ENCODE measurements around the gene ST13.
A peak's percentile ranks its signal among the peaks of the same experiment; 100 is the strongest.
"Not testable (repeated sequence)": the region's sequence is repeated elsewhere in the genome, so short reads cannot be mapped to it uniquely, and the experiment has no call there.

ST13 gene

DNA sequence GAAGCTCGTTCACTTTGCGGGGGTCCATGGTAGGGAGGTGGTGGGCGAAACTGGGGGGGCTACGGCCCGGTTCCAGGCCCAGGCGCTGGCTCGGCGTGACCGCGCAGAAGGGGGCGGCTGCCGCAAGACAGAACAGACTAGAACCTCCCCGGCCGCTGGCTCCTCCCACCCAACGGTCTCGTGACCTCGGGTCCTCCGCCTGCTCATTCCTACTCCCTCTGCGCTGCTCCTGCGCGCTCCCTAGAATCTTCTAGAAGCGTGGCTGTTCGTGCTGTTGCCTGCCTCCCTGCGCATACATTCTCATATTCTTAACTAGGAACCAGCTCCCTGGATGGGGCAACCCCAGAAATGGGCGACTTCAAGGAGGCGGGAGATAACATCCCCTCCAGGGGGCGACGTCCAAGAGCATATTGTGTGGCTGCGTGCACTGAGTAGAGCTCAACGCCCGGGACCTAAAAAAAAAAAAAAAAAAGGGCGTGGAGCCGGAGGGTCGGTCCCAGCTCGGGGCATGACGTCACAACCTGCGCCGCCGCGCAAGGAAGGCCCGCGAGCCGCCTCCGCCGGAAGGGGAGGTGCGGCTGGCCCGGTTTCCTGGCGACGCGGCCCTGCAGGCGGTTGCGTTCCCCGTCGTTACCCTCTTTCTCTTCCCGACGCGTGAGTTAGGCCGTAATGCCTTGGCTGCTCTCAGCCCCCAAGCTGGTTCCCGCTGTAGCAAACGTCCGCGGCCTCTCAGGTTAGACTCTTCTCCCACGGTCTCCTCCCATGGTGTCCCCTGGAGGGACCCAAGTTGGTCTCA, at the start of gene ST13, which contains the start of gene XPNPEP3:
Gene ST13 (minus strand): TSS at position 127 of the 796 bp plus-strand sequence. CDS start 99 bp downstream, at position 28.
Gene XPNPEP3 (plus strand): TSS at position 636 of the 796 bp plus-strand sequence. CDS start 34 bp downstream, at position 670.
- peak; percentile 98 for DNase-seq

- DNase-seq, result no peak
Observed at GRCh38 chr22:40904101-40904500, 47.7 kb upstream of the ST13 start.

- peak; percentile 70 for DNase-seq
Observed at GRCh38 chr22:40898850-40899357, 42.5 kb upstream of the ST13 start.

DNA sequence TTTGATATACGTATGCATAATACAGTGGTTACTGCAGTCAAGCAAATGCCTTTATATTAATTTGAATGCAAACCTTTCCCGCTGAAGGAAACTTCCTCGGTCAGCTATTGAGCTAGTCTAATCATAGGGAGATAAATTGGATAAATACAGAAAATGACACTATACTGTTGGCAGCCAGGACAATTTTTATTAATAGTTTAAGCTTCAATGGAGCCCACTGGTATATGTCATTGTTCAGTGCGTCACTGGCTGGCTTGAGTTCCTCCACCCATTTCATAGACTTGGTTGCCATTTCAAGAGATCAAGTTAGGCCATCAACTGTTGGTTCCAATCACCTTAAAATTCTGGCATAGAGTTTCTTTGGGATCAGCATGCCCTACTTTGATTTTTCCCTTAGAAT, 38.0 kb upstream of the ST13 start:
- DNase-seq, result no peak

DNA sequence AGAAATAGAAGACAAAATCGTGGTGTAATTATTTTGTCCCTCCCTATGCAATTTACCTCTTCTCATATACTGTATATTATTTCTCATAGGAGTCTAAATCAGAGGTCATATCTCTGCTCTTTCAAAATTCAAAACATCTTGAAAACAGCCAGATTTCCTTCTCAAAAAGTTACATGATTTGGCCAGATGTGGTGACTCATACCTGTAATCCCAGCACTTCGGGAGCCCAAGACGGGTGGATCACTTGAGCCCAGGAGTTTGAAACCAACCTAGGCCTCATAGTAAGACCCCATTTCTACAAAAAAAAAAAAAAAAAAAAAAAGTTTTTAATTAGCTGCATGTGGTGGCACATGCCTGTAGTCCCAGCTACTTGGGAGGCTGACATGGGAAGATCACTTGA, 34.4 kb upstream of the ST13 start:
- DNase-seq, result no peak

- no peak for DNase-seq
Observed at GRCh38 chr22:40889116-40889515, 32.7 kb upstream of the ST13 start.

DNA sequence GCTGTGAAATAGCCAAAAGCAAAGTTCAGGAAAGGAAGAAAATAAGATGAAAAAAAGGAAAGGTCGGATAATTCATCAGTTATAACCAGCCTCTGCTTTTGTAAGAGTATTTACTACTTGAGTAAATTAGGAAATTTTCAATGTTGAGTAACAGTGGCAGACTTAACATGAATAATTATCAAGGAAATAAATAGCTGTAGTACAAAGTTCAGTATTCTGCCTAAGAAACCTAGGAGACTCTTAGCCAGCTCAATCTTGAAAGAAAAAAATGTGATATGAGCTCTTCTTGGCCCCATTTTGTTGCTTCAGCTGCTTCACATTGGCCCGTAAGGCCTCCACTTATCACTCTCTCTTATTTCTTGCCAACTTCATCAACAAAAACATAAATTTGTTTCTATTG, 22.5 kb upstream of the ST13 start:
- no peak for DNase-seq

DNA sequence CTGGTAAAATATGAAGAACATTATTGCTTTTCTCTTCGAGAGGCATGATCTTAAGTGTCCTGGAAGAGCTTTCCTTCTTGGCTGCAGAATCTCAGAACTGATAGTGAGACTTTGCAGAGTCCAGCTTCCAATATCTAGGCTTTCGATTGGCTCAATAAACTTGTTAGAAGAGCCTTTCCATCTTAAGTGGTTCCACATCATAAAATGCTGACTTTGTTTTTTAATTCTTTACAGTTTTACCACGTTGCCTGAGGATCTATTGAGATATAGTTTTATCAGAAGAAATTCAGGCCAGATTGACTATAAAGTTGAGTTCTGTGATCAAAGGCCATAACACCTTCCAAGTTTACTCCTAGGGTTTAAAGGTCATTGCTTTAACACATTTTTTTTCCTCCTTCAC, 21.0 kb upstream of the ST13 start:
- no peak for DNase-seq

- DNase-seq, result no peak
Observed at GRCh38 chr22:40876907-40877306, 20.5 kb upstream of the ST13 start.

- no peak for DNase-seq
Observed at GRCh38 chr22:40875111-40875510, 18.7 kb upstream of the ST13 start.

DNA sequence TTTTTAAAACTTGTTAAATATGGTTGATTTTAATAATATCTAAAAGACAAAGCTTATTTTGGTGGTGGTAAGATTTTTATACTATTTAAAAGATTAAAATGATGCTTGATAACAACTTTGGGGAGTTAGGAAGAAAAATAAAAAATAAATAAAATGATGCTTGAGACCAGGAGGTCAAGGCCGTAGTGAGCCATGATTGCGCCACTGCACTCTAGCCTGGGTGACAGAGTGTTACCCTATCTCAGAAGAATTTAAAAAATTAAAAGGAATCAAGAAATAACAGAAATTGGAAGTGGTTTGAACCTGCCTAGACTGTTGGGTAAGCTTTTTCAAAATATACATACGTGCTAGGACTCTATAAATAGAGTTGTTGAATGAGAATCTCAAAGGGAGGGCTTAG, 17.6 kb upstream of the ST13 start:
- DNase-seq, result no peak

- DNase-seq, result not testable (repeated sequence)
Observed at GRCh38 chr22:40868379-40868778, 11.9 kb upstream of the ST13 start.

DNA sequence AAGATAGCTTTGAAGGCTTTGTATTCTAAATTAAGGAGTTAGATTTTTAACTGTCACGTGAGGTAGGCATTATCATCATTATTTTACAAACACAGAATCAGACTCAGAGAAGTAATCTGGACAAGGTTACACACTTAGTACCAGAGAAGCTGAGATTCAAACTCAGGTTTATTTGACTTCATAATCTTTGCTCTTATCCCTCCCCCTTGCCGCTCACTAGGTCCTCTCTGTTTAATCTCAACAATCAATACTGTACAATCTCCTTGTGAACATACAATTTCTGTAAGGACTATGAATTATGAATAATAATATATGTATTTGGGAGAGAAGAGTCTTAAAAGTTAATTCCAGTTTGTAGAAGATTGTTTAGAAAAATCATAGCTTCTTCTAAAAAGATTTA, 10.7 kb upstream of the ST13 start:
- no peak for DNase-seq

- no peak for DNase-seq
Observed at GRCh38 chr22:40862537-40862936, 6.1 kb upstream of the ST13 start.

GRCh38 chr22:40862013-40862412, 5.6 kb upstream of the ST13 start, which contains the start of gene DNAJB7:
Gene DNAJB7, minus strand, starts transcription at chr22:40862113. Its CDS starts 119 bp downstream, at chr22:40861994.
- DNase-seq, result no peak

GRCh38 chr22:40857309-40857855, 943 bp upstream of the ST13 start:
- DNase-seq, result no peak

DNA sequence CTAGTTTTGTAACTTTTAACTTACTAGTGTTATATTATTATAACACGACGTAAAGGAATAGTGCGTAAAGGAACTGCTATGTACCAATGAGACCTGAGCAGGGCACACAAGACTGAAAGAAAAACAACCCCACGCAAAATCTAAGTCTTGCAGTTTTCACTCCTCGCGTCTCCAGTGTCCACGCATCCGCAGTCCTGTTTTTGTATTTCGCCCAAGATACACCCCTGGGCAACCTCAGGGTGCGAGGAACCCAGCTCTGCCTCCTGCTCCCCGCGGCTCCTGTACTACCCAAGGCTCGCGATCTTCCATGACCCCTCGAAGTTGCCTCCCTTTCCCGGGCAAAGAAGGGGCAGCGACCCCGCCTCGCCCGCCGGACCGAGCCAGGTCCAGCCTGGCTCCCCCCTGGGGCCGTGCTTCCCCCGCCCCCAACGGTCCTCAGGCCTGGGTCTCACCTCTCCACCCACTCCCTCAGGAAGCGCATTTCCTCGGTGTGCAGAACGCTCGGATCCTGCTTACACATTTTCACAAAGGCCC, 393 bp downstream of the ST13 start:
- peak; percentile 74 for DNase-seq

DNA sequence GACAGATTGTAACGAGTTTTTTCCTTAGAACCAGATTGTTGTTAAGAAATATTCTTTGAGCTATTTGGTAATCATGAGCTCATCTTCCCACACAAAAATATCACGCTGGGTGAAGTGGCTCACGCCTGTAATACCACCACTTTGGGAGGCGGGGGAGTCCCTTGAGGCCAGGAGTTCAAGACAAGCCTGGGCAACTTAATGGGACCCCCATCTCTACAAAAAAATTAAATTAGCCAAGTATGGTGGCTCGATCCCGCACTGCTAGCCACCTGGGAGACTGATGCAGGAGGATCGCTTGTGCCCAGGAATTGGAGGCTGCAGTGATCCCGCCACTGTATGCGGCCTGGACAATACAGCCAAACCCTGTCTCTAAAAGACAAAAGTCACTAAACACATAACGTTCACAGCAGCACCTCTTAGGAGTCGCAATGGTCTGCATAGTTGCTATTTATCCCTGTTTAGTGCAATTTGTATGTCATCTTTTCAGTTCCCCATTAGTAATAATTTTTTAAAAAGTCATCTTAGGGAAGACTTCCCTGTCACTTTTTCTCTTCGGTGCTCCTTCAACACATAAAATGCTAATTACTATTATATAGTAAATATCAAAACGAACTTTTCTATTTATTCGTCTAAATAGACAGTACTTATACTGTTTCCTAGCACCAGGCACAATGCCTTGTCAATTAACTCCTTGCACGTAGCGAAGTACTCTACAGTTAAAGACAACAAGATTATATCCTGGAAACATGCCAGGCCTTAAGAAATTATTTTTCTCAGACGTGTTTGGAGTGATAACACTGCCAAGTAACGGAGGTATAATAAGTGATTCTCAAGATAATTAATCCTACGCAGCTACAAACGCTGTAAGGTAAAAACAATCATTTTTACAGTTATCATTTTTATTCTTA, 1.1 kb downstream of the ST13 start:
- peak; percentile 52 for DNase-seq

DNA sequence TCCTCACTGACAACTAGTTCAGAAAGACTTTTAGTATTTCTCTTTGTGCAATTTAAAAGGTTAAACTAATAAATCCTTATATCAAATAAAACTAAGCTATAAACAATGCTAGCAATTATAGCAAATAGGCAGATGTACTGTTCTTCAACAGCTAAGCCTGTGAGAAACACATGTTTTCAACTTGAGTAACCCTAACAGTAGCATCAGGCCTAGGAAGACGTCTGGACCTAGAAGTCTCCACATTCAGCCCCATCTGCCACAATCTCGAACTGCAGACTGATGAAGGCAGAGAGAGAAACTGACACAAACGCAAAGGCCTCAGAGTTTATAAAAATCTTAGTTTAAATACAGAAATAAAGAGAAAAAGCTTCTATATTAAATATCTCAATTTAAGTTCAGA, 2.5 kb downstream of the ST13 start:
- no peak for DNase-seq

DNA sequence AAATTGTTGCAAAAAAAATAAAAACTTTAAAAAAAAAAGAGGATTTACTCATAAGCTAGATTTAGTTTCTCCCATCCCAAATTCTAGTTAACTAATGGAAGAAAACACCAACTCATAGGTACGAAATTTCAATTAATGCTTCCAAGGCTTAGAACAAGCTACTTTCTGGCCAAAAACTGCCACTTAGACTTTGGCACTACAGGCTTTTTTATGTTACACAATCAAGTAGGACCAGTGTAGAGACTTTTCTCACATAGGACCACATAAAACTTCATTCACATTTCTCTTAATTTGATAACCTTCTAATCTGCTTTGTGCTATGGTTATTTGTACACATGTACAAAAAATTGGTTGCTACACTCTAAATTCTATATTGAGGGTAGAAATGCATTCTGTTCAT, 3.1 kb downstream of the ST13 start:
- no peak for DNase-seq

DNA sequence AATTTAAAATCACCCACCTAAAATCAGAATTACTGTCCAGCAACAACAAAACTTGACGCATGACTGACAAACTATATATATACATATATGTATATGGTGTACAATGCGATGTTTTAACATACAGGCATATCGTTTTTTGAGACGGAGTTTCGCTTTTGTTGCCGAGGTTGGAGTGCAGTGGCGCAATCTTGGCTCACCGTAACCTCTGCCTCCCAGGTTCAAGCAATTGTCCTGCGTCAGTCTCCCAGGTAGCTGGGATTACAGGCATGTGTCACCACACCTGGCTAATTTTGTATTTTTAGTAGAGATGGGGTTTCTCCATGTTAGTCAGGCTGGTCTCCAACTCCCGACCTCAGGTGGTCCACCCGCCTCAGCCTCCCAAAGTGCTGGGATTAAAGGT, 10.6 kb downstream of the ST13 start:
- DNase-seq, result not testable (repeated sequence)

GRCh38 chr22:40844951-40845350, 11.5 kb downstream of the ST13 start:
- DNase-seq, result no peak

DNA sequence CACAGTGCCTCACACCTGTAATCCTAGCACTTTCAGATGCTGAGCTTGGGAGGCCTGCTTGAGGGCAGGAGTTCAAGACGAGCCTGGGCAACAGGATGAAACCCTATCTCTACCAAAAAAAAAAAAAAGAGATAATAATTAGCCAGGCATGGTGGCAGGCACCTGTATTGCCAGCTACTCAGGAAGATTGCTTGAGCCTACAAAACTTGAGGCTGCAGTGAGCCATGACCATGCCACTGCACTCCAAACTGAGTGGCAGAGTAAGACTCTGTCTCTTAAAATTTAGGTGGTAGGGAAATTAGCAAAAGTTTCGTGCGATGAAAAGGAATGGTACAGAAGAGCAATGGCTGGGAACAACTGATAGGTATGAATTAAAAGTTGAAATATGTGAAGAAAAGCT, 18.0 kb downstream of the ST13 start:
- DNase-seq, result no peak

Data from NCI-H69 (cell line).